Measurements from ENCODE around the gene KBTBD13.

- no peak for TF ChIP-seq EZH2 (IDR thresholded peaks at IDR 0.05; ENCODE audit: borderline replicate concordance, low read length)
- TF ChIP-seq CTCF (conservative IDR thresholded peaks at IDR 0.05 in 1 of 2, IDR thresholded peaks at IDR 0.05 in 1 of 2; ENCODE audit: extremely low read depth in 1 of 2, insufficient read depth in 1 of 2, low read depth in 1 of 2, low read length in 2 of 2) = no peak
Measured at GRCh38 chr15:65110676-65111292, 34.2 kb downstream of the KBTBD13 start.
